Measurements from ENCODE around the gene MARCHF10.

- TF ChIP-seq JUND (IDR thresholded peaks at IDR 0.05) (no peak), YY1 (IDR thresholded peaks at IDR 0.05; ENCODE audit: extremely low read depth, insufficient replicate concordance, low read depth, low read length) (no peak), POLR2A (IDR thresholded peaks at IDR 0.05; ENCODE audit: borderline replicate concordance, extremely low read depth, insufficient read depth, insufficient read length) (no peak), CEBPB (IDR thresholded peaks at IDR 0.05; ENCODE audit: low read depth) (no peak)
These were observed 17.5 kb downstream of the MARCHF10 start for GRCh38 chr17:62790564-62790986.
